Activated T-cell treated with anti-CD3 and anti-CD28 coated beads, Interleukin-2, amount 50 U/mL, for 1 hour (primary cell): ENCODE data around the gene CEMIP.

Experiments
- DNase-seq: peaks from one replicate; pipeline ENCODE4 v3.0.0-alpha.2; 2020

Gene CEMIP, protein sequence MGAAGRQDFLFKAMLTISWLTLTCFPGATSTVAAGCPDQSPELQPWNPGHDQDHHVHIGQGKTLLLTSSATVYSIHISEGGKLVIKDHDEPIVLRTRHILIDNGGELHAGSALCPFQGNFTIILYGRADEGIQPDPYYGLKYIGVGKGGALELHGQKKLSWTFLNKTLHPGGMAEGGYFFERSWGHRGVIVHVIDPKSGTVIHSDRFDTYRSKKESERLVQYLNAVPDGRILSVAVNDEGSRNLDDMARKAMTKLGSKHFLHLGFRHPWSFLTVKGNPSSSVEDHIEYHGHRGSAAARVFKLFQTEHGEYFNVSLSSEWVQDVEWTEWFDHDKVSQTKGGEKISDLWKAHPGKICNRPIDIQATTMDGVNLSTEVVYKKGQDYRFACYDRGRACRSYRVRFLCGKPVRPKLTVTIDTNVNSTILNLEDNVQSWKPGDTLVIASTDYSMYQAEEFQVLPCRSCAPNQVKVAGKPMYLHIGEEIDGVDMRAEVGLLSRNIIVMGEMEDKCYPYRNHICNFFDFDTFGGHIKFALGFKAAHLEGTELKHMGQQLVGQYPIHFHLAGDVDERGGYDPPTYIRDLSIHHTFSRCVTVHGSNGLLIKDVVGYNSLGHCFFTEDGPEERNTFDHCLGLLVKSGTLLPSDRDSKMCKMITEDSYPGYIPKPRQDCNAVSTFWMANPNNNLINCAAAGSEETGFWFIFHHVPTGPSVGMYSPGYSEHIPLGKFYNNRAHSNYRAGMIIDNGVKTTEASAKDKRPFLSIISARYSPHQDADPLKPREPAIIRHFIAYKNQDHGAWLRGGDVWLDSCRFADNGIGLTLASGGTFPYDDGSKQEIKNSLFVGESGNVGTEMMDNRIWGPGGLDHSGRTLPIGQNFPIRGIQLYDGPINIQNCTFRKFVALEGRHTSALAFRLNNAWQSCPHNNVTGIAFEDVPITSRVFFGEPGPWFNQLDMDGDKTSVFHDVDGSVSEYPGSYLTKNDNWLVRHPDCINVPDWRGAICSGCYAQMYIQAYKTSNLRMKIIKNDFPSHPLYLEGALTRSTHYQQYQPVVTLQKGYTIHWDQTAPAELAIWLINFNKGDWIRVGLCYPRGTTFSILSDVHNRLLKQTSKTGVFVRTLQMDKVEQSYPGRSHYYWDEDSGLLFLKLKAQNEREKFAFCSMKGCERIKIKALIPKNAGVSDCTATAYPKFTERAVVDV (N-terminal part only)

DNA sequence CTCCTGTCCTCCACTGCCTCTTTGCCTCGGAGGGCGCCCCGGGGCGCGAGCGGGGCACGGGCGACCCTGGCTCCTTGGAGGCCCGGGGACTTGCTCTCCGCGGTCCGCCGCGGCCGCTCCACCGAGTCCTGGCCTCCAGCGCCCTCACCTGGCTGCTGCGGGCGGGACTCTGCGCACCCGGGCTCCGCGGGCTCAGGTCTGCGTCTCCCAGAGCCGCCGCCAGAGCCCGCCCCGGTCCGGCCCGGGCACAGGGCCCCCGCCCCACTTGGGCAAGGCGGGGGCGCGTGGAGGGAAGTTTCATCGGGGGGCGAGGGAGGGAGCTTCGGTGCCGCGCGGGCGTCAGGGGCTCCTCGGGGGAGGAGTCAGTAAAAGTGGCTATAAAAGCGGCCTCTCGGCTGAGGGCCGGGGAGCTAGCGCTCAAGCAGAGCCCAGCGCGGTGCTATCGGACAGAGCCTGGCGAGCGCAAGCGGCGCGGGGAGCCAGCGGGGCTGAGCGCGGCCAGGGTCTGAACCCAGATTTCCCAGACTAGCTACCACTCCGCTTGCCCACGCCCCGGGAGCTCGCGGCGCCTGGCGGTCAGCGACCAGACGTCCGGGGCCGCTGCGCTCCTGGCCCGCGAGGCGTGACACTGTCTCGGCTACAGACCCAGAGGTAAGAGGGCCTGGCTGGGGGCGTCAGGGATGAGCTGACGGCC lies at the start of gene CEMIP:
Gene CEMIP, plus strand, starts transcription at position 407 of the 694 bp plus-strand sequence. CDS start 94,510 bp downstream, outside the sequence.
- DNase-seq, result no peak

DNA sequence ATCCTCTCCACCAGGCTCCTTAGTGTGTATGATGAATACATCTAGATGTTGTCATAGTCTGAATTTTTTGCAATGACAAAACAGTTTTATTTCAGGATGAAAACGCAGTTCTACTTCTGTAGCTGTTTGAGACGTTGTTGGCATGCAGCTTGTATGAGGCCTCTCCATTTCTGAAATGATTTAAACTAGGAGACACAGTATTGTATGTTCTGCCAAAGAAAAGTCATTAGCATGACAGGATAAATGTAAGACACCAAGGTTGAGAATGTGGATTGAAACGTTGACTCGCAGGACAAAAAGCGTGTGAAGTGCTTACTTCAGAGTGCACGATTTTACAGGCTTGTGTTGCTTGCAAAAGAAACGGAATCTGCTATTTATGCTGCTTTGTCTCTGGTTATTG lies 48.8 kb upstream of the CEMIP start:
- no peak for DNase-seq

DNA sequence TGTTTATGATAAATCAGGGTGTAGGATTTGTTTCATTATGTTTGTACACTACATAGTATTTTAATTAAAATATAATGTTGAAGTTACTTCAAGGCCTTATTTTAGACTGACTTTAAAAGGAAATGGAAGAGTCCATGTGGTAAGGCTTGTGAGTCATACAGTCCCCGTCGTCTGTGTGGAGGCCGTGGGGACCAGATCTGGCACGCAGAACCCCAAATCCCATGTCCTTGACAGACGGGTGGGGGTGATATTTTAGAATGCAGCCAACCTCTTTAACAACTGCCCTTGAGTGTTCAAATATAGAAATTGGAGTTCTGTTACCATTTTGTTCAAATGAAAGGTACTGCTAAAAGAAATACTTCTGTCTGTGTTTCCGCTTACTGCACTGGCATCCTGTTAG lies 48.2 kb upstream of the CEMIP start:
- DNase-seq, result no peak

DNA sequence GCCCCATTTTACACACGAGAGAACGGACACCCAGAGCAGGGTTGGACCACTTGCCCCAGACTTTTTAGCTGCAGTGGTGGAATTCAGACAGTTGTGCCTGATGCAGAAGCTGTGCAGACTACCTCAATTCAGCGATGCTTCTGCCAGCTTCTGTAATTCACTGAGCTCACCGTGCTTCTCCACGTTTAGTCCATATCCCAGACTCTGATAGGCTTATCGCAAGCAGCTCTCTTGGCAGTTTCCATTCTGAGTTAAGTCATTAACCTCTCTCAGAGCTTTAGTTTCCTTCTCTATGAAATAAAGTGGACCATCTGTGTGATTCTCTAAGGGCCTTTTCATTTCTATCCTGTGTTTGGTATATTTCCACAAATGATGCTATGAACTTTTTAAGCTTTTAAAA lies 47.0 kb upstream of the CEMIP start:
- DNase-seq, result no peak

DNA sequence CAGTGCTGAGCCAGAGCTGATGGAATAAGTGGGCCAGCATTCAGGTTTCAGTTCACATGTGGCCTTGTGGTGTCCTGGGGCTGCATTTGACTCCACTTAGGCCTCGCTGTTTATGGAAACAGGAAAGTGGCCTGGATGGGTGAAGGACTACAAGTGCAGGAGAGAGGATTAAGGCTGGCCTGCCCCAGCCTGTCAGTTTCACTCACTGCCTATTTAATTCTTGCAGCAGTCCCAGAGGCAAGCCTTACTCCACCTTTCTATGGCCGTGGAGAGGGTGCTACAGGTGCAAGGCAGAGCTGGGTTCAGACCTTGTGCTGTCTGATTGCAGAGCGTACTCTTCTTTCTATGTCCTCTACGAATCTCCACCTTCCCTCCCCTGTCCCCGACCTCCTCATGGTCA lies 46.4 kb upstream of the CEMIP start:
- DNase-seq, result no peak

DNA sequence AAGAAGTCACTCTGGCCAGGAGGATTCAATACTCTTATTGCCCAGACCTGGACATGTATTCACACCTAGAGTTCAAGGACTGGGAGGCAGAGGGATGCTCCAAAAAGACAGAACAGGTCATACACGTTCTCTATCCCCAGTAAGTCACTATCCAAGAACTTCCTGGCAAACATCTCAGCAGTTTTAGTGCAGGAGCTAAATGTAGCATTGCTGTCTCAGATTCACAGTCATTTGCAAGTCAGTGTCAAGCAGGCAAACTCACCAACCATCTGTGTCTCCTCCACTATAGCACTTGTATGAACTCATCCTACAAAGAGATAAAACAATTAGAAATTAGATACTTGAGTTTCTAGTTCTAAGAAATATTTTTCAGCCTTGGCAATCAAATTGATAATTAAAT lies 45.7 kb upstream of the CEMIP start:
- no peak for DNase-seq

- DNase-seq, result no peak
Measured at GRCh38 chr15:80735344-80735743, 43.8 kb upstream of the CEMIP start.

GRCh38 chr15:80736560-80736959 lies 42.6 kb upstream of the CEMIP start:
- no peak for DNase-seq

DNA sequence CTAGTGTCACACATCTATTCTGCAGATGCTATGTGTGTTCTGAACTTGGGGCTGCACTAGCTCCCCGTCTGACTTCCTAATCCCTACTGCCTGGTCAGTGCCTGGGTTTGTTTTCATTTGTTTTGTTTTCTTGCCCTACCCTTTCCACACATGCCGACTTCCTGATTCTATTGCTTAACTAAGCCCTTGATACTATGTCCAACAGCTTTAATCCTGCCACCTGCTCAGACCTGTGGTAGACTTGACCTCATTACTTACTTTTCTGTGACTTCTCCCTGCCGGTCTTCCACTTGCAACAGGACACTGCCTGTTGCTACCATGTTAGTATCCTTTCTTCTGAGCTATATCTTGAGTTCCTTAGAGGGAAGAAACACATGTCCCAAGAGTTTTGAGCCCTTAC lies 39.3 kb upstream of the CEMIP start:
- no peak for DNase-seq

DNA sequence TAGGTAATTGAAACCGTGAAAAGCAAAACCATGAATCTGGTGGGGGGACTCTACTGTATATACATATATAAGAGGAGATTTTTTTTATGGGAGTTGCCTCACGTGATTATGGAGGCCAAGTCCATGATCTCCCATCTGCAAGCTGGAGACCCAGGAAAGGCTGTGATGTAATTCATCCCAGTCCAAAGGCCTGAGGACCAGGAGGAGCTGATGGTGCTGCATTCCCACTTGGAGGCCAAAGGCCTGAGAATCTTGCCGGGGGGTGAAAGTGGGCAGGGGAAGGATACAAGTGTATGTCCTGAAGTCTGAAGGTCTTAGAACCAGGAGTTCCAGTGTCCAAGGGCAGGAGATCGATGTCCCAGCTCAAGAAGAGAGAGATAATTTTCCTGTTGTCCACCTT lies 37.1 kb upstream of the CEMIP start:
- DNase-seq, result no peak

- DNase-seq, result no peak
Measured at GRCh38 chr15:80743189-80743833, 35.9 kb upstream of the CEMIP start.

DNA sequence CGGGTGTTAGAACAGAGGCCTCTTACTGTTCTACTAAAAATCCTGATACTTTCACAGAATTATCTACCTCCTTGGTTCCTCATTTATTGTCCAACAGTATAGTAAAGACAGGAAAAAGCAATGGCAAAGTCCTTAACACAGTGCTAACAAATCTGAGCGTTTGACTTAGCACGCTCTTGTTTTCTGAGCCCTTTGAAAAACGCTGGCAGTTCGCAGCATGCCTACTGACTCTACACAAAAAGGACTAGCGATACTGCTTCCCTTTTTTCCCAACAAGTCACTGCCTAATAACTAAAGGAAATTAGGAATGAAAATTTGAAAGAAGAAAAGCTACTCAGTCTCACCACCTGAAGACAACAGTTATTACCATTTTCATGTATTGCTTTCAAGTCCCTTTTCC lies 34.8 kb upstream of the CEMIP start:
- no peak for DNase-seq

DNA sequence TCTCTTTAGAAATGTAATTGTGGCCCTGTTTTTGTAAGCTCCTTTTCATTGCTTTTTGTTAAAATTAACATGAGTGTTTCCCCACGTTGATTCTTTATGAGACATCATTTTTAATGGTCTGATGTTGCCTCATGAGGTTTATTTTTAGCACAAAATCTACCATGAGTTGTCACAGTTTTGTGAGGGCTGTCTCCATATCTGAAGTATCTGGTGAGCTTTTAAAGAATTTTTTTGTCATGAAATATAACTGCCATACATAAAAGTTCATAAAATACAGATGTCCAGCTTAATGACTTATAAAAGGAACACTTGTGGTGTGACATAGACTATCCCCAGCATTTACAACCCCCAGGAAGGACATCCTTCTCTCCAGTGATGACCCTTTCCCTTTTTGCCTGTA lies 34.3 kb upstream of the CEMIP start:
- DNase-seq, result no peak

GRCh38 chr15:80745888-80746287 lies 33.3 kb upstream of the CEMIP start:
- DNase-seq, result no peak

- no peak for DNase-seq
Measured at GRCh38 chr15:80747317-80748053, 31.7 kb upstream of the CEMIP start.

- no peak for DNase-seq
Measured at GRCh38 chr15:80749589-80749988, 29.6 kb upstream of the CEMIP start.

- no peak for DNase-seq
Measured at GRCh38 chr15:80750575-80750974, 28.6 kb upstream of the CEMIP start.

GRCh38 chr15:80752204-80752603 lies 27.0 kb upstream of the CEMIP start:
- DNase-seq, result no peak

DNA sequence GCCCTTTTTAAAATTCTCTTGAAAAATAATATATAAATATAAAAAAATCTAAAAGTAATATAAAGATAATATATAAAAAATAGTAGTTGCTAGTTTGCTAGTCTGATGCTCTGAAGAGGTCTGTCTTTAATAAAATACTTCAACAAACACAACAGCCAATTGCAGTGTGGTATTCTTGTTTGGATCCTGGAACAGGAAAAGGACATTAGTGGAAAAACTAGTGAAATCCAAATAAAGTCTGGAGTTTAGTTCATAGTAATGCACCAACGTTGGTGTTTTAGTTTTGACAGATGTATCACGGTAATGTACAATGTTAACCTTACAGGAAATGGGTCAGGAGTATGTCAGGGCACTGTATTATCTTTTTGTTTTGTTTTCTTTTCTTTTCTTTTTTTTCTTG lies 26.0 kb upstream of the CEMIP start:
- DNase-seq, result no peak

GRCh38 chr15:80754014-80754413 lies 25.2 kb upstream of the CEMIP start:
- no peak for DNase-seq

DNA sequence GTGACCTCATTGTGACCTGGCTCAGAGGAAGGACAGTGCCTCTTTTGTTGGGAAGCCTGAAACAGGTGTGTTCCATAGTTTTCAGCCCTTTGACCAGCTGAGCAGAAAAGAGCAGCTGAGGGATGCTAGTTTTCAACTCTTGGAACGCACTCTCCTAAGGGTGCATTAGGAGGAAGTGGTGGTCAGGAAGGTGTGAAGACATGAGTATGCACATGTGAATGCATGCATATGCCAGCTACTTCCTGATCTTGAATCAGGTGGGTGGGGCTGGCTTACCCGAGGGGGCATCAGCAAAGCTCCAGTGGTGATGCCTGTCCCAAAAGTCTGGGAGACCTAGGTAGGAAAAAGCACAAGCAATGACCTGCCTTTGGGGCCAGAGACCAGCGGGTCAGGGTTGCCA lies 23.3 kb upstream of the CEMIP start:
- DNase-seq, result no peak
